Tibial nerve (tissue), 4 donors: ENCODE results near the gene CASP7. TPM values are rescaled to one million over a fixed set of nuclear protein-coding genes. Genes with fewer than 3 reads are reported as not detected.

Source experiments
- DNase-seq, 2 donors: peaks; one replicate each; pipeline ENCODE4 v3.0.0-alpha.2; 2019; ENCODE audit warnings: low spot score in 2 of 2
- H3K27ac ChIP-seq, 4 donors: fragments of 200-600 bp; sonication (generic) in 3 of 4; one replicate each; pipeline ENCODE4 v1.5.1; 2017 to 2019; ENCODE audit warnings: mild to moderate bottlenecking in 1 of 4
- H3K27me3 ChIP-seq, 2 donors: fragments of 200-600 bp; sonication (generic) in 1 of 2; one replicate each; pipeline versions ENCODE4 v1.5.1 to v1.6.0; 2017 to 2019
- H3K36me3 ChIP-seq, 3 donors: fragments of 200-600 bp; sonication (generic); one replicate each; pipeline ENCODE4 v1.5.1; 2018 to 2019
- H3K4me1 ChIP-seq, 4 donors: fragments of 200-600 bp; sonication (generic) in 3 of 4; one replicate each; pipeline ENCODE4 v1.5.1; 2017 to 2019
- H3K4me3 ChIP-seq, 4 donors: fragments of 200-600 bp; sonication (generic) in 3 of 4; one replicate each; pipeline ENCODE4 v1.5.1; 2017 to 2019; ENCODE audit warnings: mild to moderate bottlenecking in 1 of 4, moderate library complexity in 1 of 4
- H3K9me3 ChIP-seq, 4 donors: fragments of 200-600 bp; sonication (generic) in 3 of 4; one replicate each; pipeline ENCODE4 v1.5.1; 2017 to 2019
- CTCF ChIP-seq, 5 experiments: fragments of 200-600 bp in 3 of 5; fragments of 450-650 bp in 2 of 5; sonication (generic) in 3 of 5; IDR thresholded peaks; one replicate each; pipeline ENCODE4 v1.5.1; 2016 to 2019; ENCODE audit warnings: antibody characterized with exemption in 5 of 5, mild to moderate bottlenecking in 3 of 5, moderate library complexity in 2 of 5
- EP300 ChIP-seq, 2 donors: sonication (generic); formaldehyde crosslinking; IDR thresholded peaks; one replicate each; pipeline ENCODE4 v1.6.1; 2017; ENCODE audit warnings: antibody characterized with exemption in 2 of 2, mild to moderate bottlenecking in 1 of 2
- POLR2A ChIP-seq, 2 donors: fragments of 450-650 bp; IDR thresholded peaks; one replicate each; pipeline ENCODE4 v1.6.1; 2017; ENCODE audit warnings: antibody characterized with exemption in 2 of 2, mild to moderate bottlenecking in 2 of 2, moderate library complexity in 2 of 2
- WGBS, 2 donors: methylation state at CpG; one replicate each; pipeline ENCODE4 v1.1.5; 2018; 5-methylcytosine and 5-hydroxymethylcytosine counted together
- total RNA-seq, 4 donors: library from RNA; depleted of rRNA; stranded (reverse); fragments of >200 nt; gene quantifications; one replicate each; pipeline ENCODE4 v1.1.0, GENCODE V29; 2016

The CASP7 gene
- total RNA-seq, 4 donors from 2014 or later = 12.9 to 18.4 (median 16.8) TPM

DNA sequence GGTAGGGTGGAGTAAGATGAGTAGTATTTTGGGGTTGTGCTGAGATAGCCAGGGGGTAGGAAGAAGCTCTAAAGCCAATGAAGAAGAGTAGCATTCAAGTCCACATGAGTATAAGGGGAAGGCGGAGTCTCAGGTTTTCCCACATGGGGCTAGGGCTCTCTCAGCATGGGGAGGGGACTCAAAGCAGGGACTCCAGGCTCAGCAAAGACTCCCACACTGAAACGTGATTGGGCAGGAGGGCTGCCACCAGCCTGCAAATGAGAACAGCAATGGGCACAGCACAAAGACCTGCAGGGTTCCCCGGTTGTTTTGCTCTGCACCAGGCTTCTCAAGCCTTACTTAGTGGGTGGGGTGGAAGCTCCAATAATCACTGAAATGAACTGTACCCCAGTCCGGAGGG lies 14.4 kb upstream of the CASP7 start:
- H3K27ac ChIP-seq = no peak overlapping the region
- no peak overlapping the region for H3K4me3 ChIP-seq
- no peaks in the 10 kb centered on the region for H3K4me1 ChIP-seq
- H3K27me3 ChIP-seq = no peaks in the 10 kb centered on the region
- 70 to 85% methylated on average over 4 of the region's 4 CpGs for WGBS, 2 donors
- no peaks in the 10 kb centered on the region for H3K36me3 ChIP-seq
- DNase-seq = no peak
- no peak for TF ChIP-seq EP300 (IDR thresholded peaks at IDR 0.05)
- TF ChIP-seq POLR2A (IDR thresholded peaks at IDR 0.05) = no peak
- TF ChIP-seq CTCF (IDR thresholded peaks at IDR 0.05) = no peak
- H3K9me3 ChIP-seq = peaks cover 0 to 4% (median 0%) of the 10 kb centered on the region in 4 donors

DNA sequence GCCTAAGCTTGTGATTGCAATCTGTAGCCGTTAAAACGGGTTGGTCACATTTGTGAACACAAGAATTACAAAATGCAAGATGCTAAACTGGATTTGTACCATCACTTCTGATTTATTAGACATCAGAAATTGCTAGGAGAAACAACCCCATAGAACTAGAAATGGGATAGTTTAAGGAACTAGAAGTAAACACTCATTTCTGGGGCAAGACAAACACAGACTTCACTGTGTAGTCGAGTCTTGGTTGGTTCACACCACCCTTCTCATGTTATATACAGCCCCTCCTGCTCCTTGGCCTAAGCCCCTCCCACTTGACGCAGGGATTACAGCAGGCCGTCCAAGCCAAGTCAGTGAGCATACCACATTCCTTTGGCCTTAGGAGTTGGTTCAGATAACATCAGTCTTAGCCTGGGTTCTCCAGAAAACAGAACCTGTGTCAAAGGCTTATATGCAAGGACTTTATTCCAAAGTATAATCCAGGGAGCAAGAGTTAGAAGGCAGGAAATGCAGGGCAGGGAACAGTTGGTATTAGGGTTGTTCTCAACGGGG lies 13.8 kb upstream of the CASP7 start:
- Histone ChIP-seq H3K4me1 (no peaks in the 10 kb centered on the region), H3K27ac (no peak overlapping the region)
- no peak for TF ChIP-seq EP300 (IDR thresholded peaks at IDR 0.05)
- no peak for TF ChIP-seq POLR2A (IDR thresholded peaks at IDR 0.05)
- no peak for TF ChIP-seq CTCF (IDR thresholded peaks at IDR 0.05)

DNA sequence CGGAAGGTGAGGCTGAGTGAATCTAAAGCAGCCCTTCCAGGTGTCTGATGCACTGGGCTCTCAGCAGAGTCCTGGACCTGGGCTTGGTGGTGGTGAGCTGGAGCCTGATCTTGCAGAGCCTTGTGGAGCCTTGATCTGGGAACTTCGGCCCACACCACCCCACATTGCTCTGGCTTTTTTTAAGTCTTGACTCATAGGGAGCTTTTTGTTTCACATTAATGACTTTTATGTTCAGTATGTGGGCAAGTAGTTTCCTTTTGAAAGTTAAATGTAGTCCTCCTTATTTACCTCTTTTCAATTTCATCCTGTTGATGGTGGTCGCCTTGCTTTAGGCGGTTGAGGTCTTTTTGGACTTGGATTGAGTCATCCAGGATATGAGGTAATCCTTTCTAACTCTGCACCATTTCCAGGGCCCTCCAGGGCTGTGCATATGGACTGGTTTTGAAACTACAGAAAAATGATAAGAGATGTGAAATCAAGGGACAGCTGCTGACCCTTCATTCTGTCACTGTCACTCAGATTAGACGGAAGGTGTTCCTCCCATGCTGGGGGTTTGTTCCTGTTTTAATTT lies 12.9 kb upstream of the CASP7 start:
- H3K9me3 ChIP-seq = peaks cover 0 to 14% (median 0%) of the 10 kb centered on the region in 4 donors
- H3K27me3 ChIP-seq = no peaks in the 10 kb centered on the region
- TF ChIP-seq POLR2A (IDR thresholded peaks at IDR 0.05) = no peak
- no peak for TF ChIP-seq CTCF (IDR thresholded peaks at IDR 0.05)
- DNase-seq = no peak
- WGBS, 2 donors = 50 to 89% methylated on average over 5 of the region's 5 CpGs
- no peaks in the 10 kb centered on the region for H3K4me1 ChIP-seq
- no peaks in the 10 kb centered on the region for H3K36me3 ChIP-seq
- H3K27ac ChIP-seq = no peak overlapping the region
- H3K4me3 ChIP-seq = no peak overlapping the region

More for the DNA sequence above, 13.8 kb upstream of the CASP7 start:
- Histone ChIP-seq H3K9me3 (peaks cover 0 to 9% (median 0%) of the 10 kb centered on the region in 4 donors), H3K27me3 (no peaks in the 10 kb centered on the region), H3K4me3 (no peak overlapping the region), H3K36me3 (no peaks in the 10 kb centered on the region)
- 55 to 56% methylated on average over 6 of the region's 6 CpGs for WGBS, 2 donors
- DNase-seq = no peak

DNA sequence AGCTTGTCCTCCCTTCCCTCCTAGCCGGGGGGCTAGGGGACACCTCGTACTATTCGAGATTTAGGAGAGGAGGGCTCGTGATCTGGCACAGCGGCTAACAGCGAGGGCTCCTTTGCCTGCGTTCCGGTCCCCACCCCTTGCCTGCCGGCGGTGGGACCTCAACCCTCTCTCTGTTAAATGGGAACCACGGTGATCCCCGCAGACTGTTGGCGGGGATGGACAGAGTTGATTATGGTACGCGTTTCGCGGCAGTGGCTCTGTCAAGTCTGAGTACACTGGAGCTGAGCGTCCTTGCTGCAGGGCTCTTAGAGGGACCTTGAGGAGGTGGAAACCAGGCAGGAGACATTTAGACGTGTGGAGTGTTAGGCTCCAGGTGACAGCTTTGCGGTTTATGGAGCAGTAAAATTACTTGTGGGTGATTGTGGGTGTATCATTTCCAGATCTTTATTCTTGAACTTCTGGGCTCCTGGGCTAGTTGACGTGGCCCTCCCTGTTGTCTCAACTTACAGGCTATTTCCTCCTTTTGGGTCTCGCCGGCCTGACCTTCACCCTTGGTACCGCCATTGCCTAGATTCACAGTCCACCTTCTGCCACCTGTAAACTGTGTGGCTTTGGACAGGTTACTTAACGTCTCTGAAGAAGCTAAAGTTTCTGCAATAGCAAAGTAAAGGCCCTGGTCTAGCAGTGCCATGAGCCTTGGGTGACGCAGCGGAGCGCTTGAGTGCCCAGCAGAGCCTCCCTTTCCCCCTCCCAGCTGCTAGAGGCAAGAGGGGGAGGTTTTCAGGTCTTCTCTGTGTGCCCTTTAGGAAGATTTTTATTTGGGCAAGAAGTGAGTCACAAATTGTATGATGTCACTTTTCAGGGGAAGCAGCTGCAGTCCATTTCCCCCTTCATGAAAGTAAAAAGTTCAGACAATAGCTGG lies 739 bp downstream of the CASP7 start:
- peak overlapping the region; percentile 78 to 92 (median 86) for H3K4me3 ChIP-seq
- TF ChIP-seq EP300 (IDR thresholded peaks at IDR 0.05) = peak in 1 of 2 donors; percentile 36
- TF ChIP-seq POLR2A (IDR thresholded peaks at IDR 0.05) = no peak
- H3K27me3 ChIP-seq = no peaks in the 10 kb centered on the region
- peaks cover 0 to 11% (median 0%) of the 10 kb centered on the region in 4 donors for H3K9me3 ChIP-seq
- DNase-seq = peak; percentile 21 to 52
- H3K4me1 ChIP-seq = peaks cover 0 to 24% (median 16%) of the 10 kb centered on the region in 4 donors
- WGBS, 2 donors = 4 to 6% methylated on average over 28 of the region's 28 CpGs
- H3K27ac ChIP-seq = peak overlapping the region; percentile 88 to 99 (median 94)
- peaks cover 0 to 17% (median 0%) of the 10 kb centered on the region in 3 donors for H3K36me3 ChIP-seq

- H3K27me3 ChIP-seq = no peaks in the 10 kb centered on the region
- H3K9me3 ChIP-seq = peaks cover 0 to 25% (median 3%) of the 10 kb centered on the region in 4 donors
- TF ChIP-seq EP300 (IDR thresholded peaks at IDR 0.05) (no peak), POLR2A (IDR thresholded peaks at IDR 0.05) (no peak), CTCF (IDR thresholded peaks at IDR 0.05) (no peak)
- H3K27ac ChIP-seq = peak overlapping the region in 3 of 4 donors; percentile 13 to 95 (median 88)
- no peak for DNase-seq
- WGBS, 2 donors = 67% methylated on average over 5 of the region's 5 CpGs
- peak overlapping the region in 1 of 4 donors; percentile 78 for H3K4me3 ChIP-seq
- H3K36me3 ChIP-seq = peaks cover 0 to 20% (median 0%) of the 10 kb centered on the region in 3 donors
- H3K4me1 ChIP-seq = peaks cover 0 to 24% (median 16%) of the 10 kb centered on the region in 4 donors
These were observed 2.1 kb downstream of the CASP7 start for GRCh38 chr10:113681533-113682470.
